OCI-LY1 (cell line): ENCODE results near the gene GPSM1.

Experiments used
- H2AFZ ChIP-seq: fragments of 200-600 bp; sonication (generic), shearing (Covaris generic); 2 replicates; pipeline ENCODE4 v1.6.0; 2014; ENCODE audit warnings: antibody characterized with exemption, mild to moderate bottlenecking, low read length
- H3F3A ChIP-seq: fragments of 200-600 bp; sonication (generic), shearing (Covaris generic); 2 replicates; pipeline ENCODE4 v1.6.0; 2014; ENCODE audit warnings: mild to moderate bottlenecking, antibody characterized with exemption, low read length, moderate library complexity; ENCODE audit not compliant: insufficient read depth
- H3K27ac ChIP-seq: fragments of 200-600 bp; sonication (generic); 2 replicates; pipeline ENCODE4 v1.5.1; 2014; ENCODE audit warnings: low read length, mixed run types, mild to moderate bottlenecking, low read depth; ENCODE audit not compliant: poor library complexity, severe bottlenecking
- H3K27me3 ChIP-seq: fragments of 200-600 bp; sonication (generic); 2 replicates; pipeline ENCODE4 v1.6.0; 2014; ENCODE audit warnings: antibody characterized with exemption, mild to moderate bottlenecking, low read length, moderate library complexity; ENCODE audit not compliant: insufficient read depth
- H3K36me3 ChIP-seq: fragments of 200-600 bp; sonication (generic); 2 replicates; pipeline ENCODE4 v1.6.1; 2014; ENCODE audit warnings: mild to moderate bottlenecking, antibody characterized with exemption, low read length, moderate library complexity, mixed read lengths; ENCODE audit not compliant: insufficient read depth
- H3K4me1 ChIP-seq: fragments of 200-600 bp; sonication (generic); 2 replicates; pipeline ENCODE4 v1.5.1; 2014; ENCODE audit warnings: mild to moderate bottlenecking, low read length, moderate library complexity; ENCODE audit not compliant: insufficient read depth, severe bottlenecking
- H3K4me2 ChIP-seq: fragments of 200-600 bp; sonication (generic), shearing (Covaris generic); 2 replicates; pipeline ENCODE4 v1.6.1; 2014; ENCODE audit warnings: low read length
- H3K4me3 ChIP-seq: fragments of 200-600 bp; sonication (generic); 2 replicates; pipeline ENCODE4 v1.5.1; 2014; ENCODE audit warnings: low read length, low read depth, mild to moderate bottlenecking, mixed read lengths; ENCODE audit not compliant: poor library complexity, severe bottlenecking
- H3K79me2 ChIP-seq: fragments of 200-600 bp; shearing (Covaris generic); 2 replicates; pipeline ENCODE4 v1.6.1; 2016; ENCODE audit warnings: mixed run types, low read length, mixed read lengths; ENCODE audit not compliant: insufficient read depth
- H3K9ac ChIP-seq: fragments of 200-600 bp; sonication (generic), shearing (Covaris generic); 2 replicates; pipeline ENCODE4 v1.6.1; 2014; ENCODE audit warnings: mild to moderate bottlenecking, low read length, mixed read lengths
- H3K9me2 ChIP-seq: fragments of 200-600 bp; sonication (generic), shearing (Covaris generic); 2 replicates; pipeline ENCODE4 v1.6.1; 2014; ENCODE audit warnings: low read depth, mild to moderate bottlenecking, low read length, mixed read lengths
- H3K9me3 ChIP-seq: fragments of 200-600 bp; shearing (Covaris generic); 2 replicates; pipeline ENCODE4 v1.6.1; 2014; ENCODE audit warnings: low read length, mixed read lengths
- H4K20me1 ChIP-seq: fragments of 200-600 bp; sonication (generic), shearing (Covaris generic); 2 replicates; pipeline ENCODE4 v1.6.0; 2016; ENCODE audit warnings: mild to moderate bottlenecking, low read length; ENCODE audit not compliant: insufficient read depth
- EZH2 ChIP-seq: fragments of 200-600 bp; sonication (generic), shearing (Covaris generic); IDR thresholded peaks from 2 replicates; pipeline ENCODE4 v1.8.0; 2017; ENCODE audit warnings: borderline replicate concordance, mixed run types, mild to moderate bottlenecking, antibody characterized with exemption, low read length, moderate library complexity, mixed read lengths
- TF ChIP-seq, protein P1 (sequence below): fragments of 200-600 bp; sonication (generic), shearing (Covaris generic); IDR thresholded peaks from 2 replicates; pipeline ENCODE4 v1.5.1; 2017; ENCODE audit warnings: mild to moderate bottlenecking, antibody characterized with exemption, low read length, moderate library complexity, mixed read lengths

The GPSM1 gene

DNA sequence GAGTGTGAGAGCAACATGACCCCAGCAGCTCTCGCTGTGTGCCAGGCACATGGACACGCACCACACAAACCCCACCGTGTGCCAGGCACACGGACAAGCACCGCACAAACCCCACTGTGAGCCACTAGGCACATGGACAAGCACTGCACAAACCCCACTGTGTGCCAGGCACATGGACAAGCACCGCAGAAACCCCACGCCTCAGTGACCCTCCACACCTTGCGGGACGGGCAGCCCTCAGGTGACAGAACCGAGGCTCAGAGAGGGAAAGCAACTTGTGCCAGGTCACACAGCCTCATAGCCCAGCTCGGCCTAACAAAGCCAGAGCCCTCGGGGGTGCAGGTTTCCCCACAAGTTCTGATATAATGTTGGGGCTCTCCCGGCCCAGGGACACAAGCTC, 2.0 kb upstream of the GPSM1 start:
- Histone ChIP-seq H2AFZ (no peak overlapping the region), H3K9ac (no peak overlapping the region), H3K4me1 (no peaks in the 10 kb centered on the region), H3K4me2 (no peak overlapping the region), H3F3A (no peaks in the 10 kb centered on the region), H3K9me2 (no peaks in the 10 kb centered on the region), H3K27ac (no peak overlapping the region), H3K27me3 (peaks cover 6% of the 10 kb centered on the region; the same call in 1 of the 2 replicates), H3K79me2 (no peaks in the 10 kb centered on the region), H3K4me3 (no peak overlapping the region), H4K20me1 (no peaks in the 10 kb centered on the region), H3K9me3 (no peaks in the 10 kb centered on the region), H3K36me3 (no peaks in the 10 kb centered on the region; the same call in 1 of the 2 replicates)
- TF ChIP-seq, protein P1, sequence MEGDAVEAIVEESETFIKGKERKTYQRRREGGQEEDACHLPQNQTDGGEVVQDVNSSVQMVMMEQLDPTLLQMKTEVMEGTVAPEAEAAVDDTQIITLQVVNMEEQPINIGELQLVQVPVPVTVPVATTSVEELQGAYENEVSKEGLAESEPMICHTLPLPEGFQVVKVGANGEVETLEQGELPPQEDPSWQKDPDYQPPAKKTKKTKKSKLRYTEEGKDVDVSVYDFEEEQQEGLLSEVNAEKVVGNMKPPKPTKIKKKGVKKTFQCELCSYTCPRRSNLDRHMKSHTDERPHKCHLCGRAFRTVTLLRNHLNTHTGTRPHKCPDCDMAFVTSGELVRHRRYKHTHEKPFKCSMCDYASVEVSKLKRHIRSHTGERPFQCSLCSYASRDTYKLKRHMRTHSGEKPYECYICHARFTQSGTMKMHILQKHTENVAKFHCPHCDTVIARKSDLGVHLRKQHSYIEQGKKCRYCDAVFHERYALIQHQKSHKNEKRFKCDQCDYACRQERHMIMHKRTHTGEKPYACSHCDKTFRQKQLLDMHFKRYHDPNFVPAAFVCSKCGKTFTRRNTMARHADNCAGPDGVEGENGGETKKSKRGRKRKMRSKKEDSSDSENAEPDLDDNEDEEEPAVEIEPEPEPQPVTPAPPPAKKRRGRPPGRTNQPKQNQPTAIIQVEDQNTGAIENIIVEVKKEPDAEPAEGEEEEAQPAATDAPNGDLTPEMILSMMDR: no peak
- no peak for TF ChIP-seq EZH2

DNA sequence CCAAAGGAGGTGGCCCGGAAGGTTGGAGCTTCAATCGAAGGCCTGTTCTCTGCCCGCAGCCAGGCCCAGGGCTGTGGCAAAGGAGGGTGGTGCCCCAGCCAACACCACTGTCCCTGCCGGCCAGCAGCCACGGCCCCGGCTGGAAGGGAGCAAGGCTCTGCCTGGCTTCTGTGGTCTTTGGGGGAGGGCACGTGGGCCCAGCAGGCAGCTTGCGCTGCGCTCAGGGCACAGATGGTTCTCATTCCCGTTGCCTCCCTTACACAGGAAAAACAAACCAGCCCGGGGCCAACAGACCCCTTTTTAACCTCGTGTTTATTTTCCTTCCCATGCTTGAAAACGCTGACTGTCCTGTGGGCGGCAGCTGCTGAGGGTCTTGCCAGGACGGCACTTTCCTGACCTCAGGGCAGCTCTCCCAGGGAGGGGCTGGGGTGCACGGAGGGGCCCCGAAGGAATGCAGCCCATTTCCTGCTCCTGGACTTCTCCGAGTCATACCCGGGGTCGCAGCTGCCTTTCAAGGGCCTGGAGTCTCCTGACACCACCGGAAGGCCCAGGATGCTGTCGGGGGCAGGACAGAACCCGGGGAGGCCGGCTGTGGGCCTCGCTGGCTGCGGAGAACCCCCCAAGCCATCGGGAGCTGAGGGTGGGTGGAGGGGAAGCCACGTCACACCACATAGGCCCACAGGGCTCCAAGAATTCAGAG, 1.1 kb upstream of the GPSM1 start:
- H3K4me2 ChIP-seq: no peak overlapping the region
- no peaks in the 10 kb centered on the region for H3K9me2 ChIP-seq
- H3K4me1 ChIP-seq: no peaks in the 10 kb centered on the region
- H3F3A ChIP-seq: no peaks in the 10 kb centered on the region
- no peaks in the 10 kb centered on the region for H3K79me2 ChIP-seq
- peaks cover 6% of the 10 kb centered on the region; the same call in 1 of the 2 replicates for H3K27me3 ChIP-seq
- no peaks in the 10 kb centered on the region for H3K9me3 ChIP-seq
- no peak overlapping the region for H2AFZ ChIP-seq
- TF ChIP-seq EZH2: no peak
- TF ChIP-seq, protein P1: no peak
- H3K36me3 ChIP-seq: no peaks in the 10 kb centered on the region; the same call in 1 of the 2 replicates
- H3K9ac ChIP-seq: no peak overlapping the region
- no peak overlapping the region for H3K27ac ChIP-seq
- H4K20me1 ChIP-seq: no peaks in the 10 kb centered on the region
- no peak overlapping the region for H3K4me3 ChIP-seq

DNA sequence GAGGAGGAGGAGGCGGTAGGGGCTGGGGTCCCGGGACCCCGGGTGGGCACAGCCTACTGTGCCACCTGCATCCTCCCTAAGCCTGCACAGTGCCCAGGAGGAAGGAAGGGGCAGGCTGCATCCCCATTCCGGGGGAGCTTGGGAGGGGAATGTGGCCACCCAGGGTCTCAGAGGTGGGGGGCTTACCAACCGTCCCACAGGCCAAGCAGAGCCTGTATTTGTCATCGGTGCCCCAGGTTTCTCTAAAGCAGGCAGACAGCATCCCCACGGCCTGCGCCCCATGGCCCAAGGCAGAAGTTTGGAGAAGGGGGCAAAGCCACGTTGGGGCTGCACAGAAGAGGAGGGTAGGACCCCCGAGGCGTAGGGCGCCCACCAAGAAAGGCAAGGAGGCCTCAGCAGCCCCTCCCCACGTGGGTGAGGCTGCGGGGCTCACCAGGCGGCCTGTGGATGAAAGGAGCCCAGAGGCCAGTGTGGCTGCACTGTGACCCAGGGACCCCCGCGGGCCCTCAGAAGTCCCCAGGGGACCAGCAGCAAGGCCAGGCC, 507 bp upstream of the GPSM1 start:
- TF ChIP-seq EZH2: no peak
- TF ChIP-seq, protein P1: no peak
- no peaks in the 10 kb centered on the region for H3K9me2 ChIP-seq
- H3K27me3 ChIP-seq: peaks cover 6% of the 10 kb centered on the region; the same call in 1 of the 2 replicates
- no peaks in the 10 kb centered on the region for H3K9me3 ChIP-seq
- H3K4me2 ChIP-seq: no peak overlapping the region
- H3K79me2 ChIP-seq: no peaks in the 10 kb centered on the region
- H2AFZ ChIP-seq: no peak overlapping the region
- H3K27ac ChIP-seq: no peak overlapping the region
- H3K4me3 ChIP-seq: no peak overlapping the region
- no peak overlapping the region for H3K9ac ChIP-seq
- no peaks in the 10 kb centered on the region for H4K20me1 ChIP-seq
- H3K36me3 ChIP-seq: no peaks in the 10 kb centered on the region
- H3F3A ChIP-seq: no peaks in the 10 kb centered on the region
- H3K4me1 ChIP-seq: no peaks in the 10 kb centered on the region
